Measurements from ENCODE around the gene LAMA2. TPM values are rescaled to one million over a fixed set of nuclear protein-coding genes. Genes with fewer than 3 reads are reported as not detected.

Gene LAMA2
- total RNA-seq, 1 donor from 2014 or later, result 1.8 TPM

- Mint-ChIP-seq H3K9me3 (ENCODE audit: unreplicated experiment) (no peaks in the 10 kb centered on the region), H3K4me3 (ENCODE audit: unreplicated experiment) (no peak overlapping the region), H3K27ac (ENCODE audit: unreplicated experiment) (no peak overlapping the region), H3K27me3 (ENCODE audit: low read depth, unreplicated experiment) (no peaks in the 10 kb centered on the region), H3K36me3 (ENCODE audit: low read depth, unreplicated experiment) (no peaks in the 10 kb centered on the region), H3K4me1 (ENCODE audit: low read depth, unreplicated experiment) (no peaks in the 10 kb centered on the region)
- H3K4me1 ChIP-seq (ENCODE audit: insufficient read depth, low read length), result no peaks in the 10 kb centered on the region
- no peaks in the 10 kb centered on the region for H3K9me3 ChIP-seq (ENCODE audit: insufficient read depth, low read depth, low read length)
- no peak overlapping the region for H3K4me2 ChIP-seq (ENCODE audit: low read length)
- no peak for TF ChIP-seq EZH2 (IDR thresholded peaks at IDR 0.05; ENCODE audit: insufficient read depth, low read length)
- no peak for TF ChIP-seq CTCF (IDR thresholded peaks at IDR 0.05; ENCODE audit: insufficient read depth, low read depth, low read length)
- H4K20me1 ChIP-seq (ENCODE audit: insufficient read depth, low read length), result no peaks in the 10 kb centered on the region
- no peak overlapping the region for H3K27ac ChIP-seq (ENCODE audit: low read depth, low read length)
- DNase-seq (ENCODE audit: low read depth) (no peak), FAIRE-seq (no peak)
- no peak overlapping the region for H3K4me3 ChIP-seq (ENCODE audit: insufficient read depth, low read depth, low read length)
- H3K9ac ChIP-seq (ENCODE audit: low read length), result no peak overlapping the region
- no peak overlapping the region for H2AFZ ChIP-seq (ENCODE audit: low read depth, low read length)
- H3K27me3 ChIP-seq (ENCODE audit: insufficient read depth, low read length), result no peaks in the 10 kb centered on the region
- H3K36me3 ChIP-seq (ENCODE audit: insufficient read depth, low read length), result no peaks in the 10 kb centered on the region
- H3K79me2 ChIP-seq (ENCODE audit: insufficient read depth, low read length), result no peaks in the 10 kb centered on the region
These were observed 143.7 kb downstream of the LAMA2 start for GRCh38 chr6:129026601-129027000.

GRCh38 chr6:129029778-129030177 lies 146.8 kb downstream of the LAMA2 start:
- Mint-ChIP-seq H3K36me3 (ENCODE audit: low read depth, unreplicated experiment) (no peaks in the 10 kb centered on the region), H3K27ac (ENCODE audit: unreplicated experiment) (no peak overlapping the region), H3K9me3 (ENCODE audit: unreplicated experiment) (no peaks in the 10 kb centered on the region), H3K27me3 (ENCODE audit: low read depth, unreplicated experiment) (no peaks in the 10 kb centered on the region), H3K4me1 (ENCODE audit: low read depth, unreplicated experiment) (no peaks in the 10 kb centered on the region), H3K4me3 (ENCODE audit: unreplicated experiment) (no peak overlapping the region)
- Histone ChIP-seq H3K9ac (ENCODE audit: low read length) (no peak overlapping the region), H3K4me1 (ENCODE audit: insufficient read depth, low read length) (no peaks in the 10 kb centered on the region), H3K9me3 (ENCODE audit: insufficient read depth, low read depth, low read length) (no peaks in the 10 kb centered on the region), H3K27ac (ENCODE audit: low read depth, low read length) (no peak overlapping the region), H3K36me3 (ENCODE audit: insufficient read depth, low read length) (no peaks in the 10 kb centered on the region), H3K27me3 (ENCODE audit: insufficient read depth, low read length) (no peaks in the 10 kb centered on the region), H3K4me2 (ENCODE audit: low read length) (no peak overlapping the region), H2AFZ (ENCODE audit: low read depth, low read length) (no peak overlapping the region), H4K20me1 (ENCODE audit: insufficient read depth, low read length) (no peaks in the 10 kb centered on the region), H3K4me3 (ENCODE audit: insufficient read depth, low read depth, low read length) (no peak overlapping the region), H3K79me2 (ENCODE audit: insufficient read depth, low read length) (no peaks in the 10 kb centered on the region)
- FAIRE-seq, result no peak
- TF ChIP-seq EZH2 (IDR thresholded peaks at IDR 0.05; ENCODE audit: insufficient read depth, low read length) (no peak), CTCF (IDR thresholded peaks at IDR 0.05; ENCODE audit: insufficient read depth, low read depth, low read length) (no peak)
- DNase-seq (ENCODE audit: low read depth), result no peak

DNA sequence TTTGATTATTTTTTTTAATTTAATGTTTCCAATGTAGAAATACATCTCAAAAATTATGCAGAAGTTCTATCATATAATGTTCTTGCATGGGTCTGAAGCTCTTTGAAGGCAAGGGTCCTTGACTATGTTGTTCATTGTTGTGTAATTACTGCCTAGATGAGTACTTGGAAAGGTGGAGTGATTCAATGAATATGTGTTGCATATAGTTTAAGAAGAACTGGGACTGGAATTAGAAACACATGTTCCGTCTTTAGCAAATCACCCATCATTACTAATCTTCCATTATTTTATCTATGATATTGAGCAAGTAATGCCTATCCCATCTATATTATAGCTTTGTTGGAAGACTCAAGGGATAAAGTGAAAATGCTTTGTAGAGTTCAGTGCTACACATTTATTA lies 147.3 kb downstream of the LAMA2 start:
- H3K27me3 ChIP-seq (ENCODE audit: insufficient read depth, low read length), result no peaks in the 10 kb centered on the region
- TF ChIP-seq CTCF (IDR thresholded peaks at IDR 0.05; ENCODE audit: insufficient read depth, low read depth, low read length) (no peak), EZH2 (IDR thresholded peaks at IDR 0.05; ENCODE audit: insufficient read depth, low read length) (no peak)
- H3K9ac ChIP-seq (ENCODE audit: low read length), result no peak overlapping the region
- Mint-ChIP-seq H3K27me3 (ENCODE audit: low read depth, unreplicated experiment) (no peaks in the 10 kb centered on the region), H3K36me3 (ENCODE audit: low read depth, unreplicated experiment) (no peaks in the 10 kb centered on the region), H3K4me3 (ENCODE audit: unreplicated experiment) (no peak overlapping the region), H3K9me3 (ENCODE audit: unreplicated experiment) (no peaks in the 10 kb centered on the region), H3K4me1 (ENCODE audit: low read depth, unreplicated experiment) (no peaks in the 10 kb centered on the region), H3K27ac (ENCODE audit: unreplicated experiment) (no peak overlapping the region)
- no peak overlapping the region for H2AFZ ChIP-seq (ENCODE audit: low read depth, low read length)
- FAIRE-seq (no peak), DNase-seq (ENCODE audit: low read depth) (no peak)
- no peak overlapping the region for H3K4me2 ChIP-seq (ENCODE audit: low read length)
- no peaks in the 10 kb centered on the region for H3K4me1 ChIP-seq (ENCODE audit: insufficient read depth, low read length)
- no peaks in the 10 kb centered on the region for H3K79me2 ChIP-seq (ENCODE audit: insufficient read depth, low read length)
- no peaks in the 10 kb centered on the region for H4K20me1 ChIP-seq (ENCODE audit: insufficient read depth, low read length)
- no peak overlapping the region for H3K27ac ChIP-seq (ENCODE audit: low read depth, low read length)
- no peaks in the 10 kb centered on the region for H3K36me3 ChIP-seq (ENCODE audit: insufficient read depth, low read length)
- H3K4me3 ChIP-seq (ENCODE audit: insufficient read depth, low read depth, low read length), result no peak overlapping the region
- no peaks in the 10 kb centered on the region for H3K9me3 ChIP-seq (ENCODE audit: insufficient read depth, low read depth, low read length)
